Liver (tissue), 3 donors: ENCODE data around the gene CTSH.

Source experiments
- SP1 ChIP-seq: IDR thresholded peaks from 2 replicates; pipeline ENCODE4 v1.6.1; 2018; ENCODE audit warnings: antibody characterized with exemption, mild to moderate bottlenecking
- TF ChIP-seq, protein P1 (sequence below): fragments of 150-350 bp; IDR thresholded peaks from 2 replicates; pipeline ENCODE4 v1.5.1; 2017; ENCODE audit warnings: improper control_type of control experiment, low read depth, low read length; ENCODE audit not compliant: missing input control
- TF ChIP-seq, protein P2 (sequence below): IDR thresholded peaks from 2 replicates; pipeline ENCODE4 v1.6.1; 2016; ENCODE audit warnings: antibody characterized with exemption
- donor health status: healthy.
- donor health status: healthy.

DNA sequence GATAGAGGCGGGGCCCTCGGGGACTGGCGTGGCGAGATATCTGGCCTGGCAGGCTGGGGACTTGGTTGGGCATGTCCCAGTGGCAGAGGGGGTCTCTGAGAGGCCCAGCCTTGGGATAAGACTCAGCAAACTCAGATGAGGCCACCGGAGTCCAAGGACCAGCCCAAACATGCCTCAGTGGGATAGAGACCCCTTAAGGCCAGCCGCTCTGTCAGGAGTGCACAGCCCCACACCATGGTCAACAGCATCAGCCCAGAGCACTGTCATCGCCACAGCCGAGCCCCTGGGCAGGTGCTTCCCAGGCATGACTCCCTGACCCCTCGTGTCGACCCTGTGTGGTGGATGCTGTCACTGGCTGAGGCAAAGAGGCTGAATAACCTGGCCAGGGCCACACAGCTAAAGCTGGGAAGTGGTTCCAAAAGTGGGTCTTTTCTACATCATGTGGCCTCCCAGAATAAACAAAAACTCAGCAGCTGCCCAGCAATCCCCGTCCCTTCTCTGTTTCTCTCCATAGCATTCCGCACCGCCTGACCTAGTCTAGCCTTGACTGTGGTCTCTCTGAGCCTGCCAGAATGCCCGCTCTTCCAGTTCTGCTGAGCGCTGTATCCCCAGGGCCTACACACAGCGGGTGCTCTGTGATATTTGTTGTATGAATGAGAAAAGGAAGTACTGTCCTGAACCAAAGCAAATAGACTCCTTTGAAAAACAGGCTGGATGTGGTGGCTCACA lies 15.1 kb downstream of the CTSH start:
- TF ChIP-seq, protein P1, sequence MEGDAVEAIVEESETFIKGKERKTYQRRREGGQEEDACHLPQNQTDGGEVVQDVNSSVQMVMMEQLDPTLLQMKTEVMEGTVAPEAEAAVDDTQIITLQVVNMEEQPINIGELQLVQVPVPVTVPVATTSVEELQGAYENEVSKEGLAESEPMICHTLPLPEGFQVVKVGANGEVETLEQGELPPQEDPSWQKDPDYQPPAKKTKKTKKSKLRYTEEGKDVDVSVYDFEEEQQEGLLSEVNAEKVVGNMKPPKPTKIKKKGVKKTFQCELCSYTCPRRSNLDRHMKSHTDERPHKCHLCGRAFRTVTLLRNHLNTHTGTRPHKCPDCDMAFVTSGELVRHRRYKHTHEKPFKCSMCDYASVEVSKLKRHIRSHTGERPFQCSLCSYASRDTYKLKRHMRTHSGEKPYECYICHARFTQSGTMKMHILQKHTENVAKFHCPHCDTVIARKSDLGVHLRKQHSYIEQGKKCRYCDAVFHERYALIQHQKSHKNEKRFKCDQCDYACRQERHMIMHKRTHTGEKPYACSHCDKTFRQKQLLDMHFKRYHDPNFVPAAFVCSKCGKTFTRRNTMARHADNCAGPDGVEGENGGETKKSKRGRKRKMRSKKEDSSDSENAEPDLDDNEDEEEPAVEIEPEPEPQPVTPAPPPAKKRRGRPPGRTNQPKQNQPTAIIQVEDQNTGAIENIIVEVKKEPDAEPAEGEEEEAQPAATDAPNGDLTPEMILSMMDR: no peak
- TF ChIP-seq, protein P2, sequence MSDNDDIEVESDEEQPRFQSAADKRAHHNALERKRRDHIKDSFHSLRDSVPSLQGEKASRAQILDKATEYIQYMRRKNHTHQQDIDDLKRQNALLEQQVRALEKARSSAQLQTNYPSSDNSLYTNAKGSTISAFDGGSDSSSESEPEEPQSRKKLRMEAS: no peak
- TF ChIP-seq SP1: no peak
